Activated gamma-delta T cell (primary cell): ENCODE measurements around the gene KRTAP29-1.
"Not testable (repeated sequence)": the region's sequence is repeated elsewhere in the genome, so short reads cannot be mapped to it uniquely, and the experiment has no call there.

ENCODE experiments used
- DNase-seq: peaks from one replicate; lab custom pipeline; 2025; lab: John Stamatoyannopoulos, UW
- total RNA-seq, 2 donors: gene quantifications; one replicate each; lab custom pipeline; 2026; lab: John Stamatoyannopoulos, UW

The KRTAP29-1 gene
- 0.04 to 0.05 reads per million in 2 donors for total RNA-seq

DNA sequence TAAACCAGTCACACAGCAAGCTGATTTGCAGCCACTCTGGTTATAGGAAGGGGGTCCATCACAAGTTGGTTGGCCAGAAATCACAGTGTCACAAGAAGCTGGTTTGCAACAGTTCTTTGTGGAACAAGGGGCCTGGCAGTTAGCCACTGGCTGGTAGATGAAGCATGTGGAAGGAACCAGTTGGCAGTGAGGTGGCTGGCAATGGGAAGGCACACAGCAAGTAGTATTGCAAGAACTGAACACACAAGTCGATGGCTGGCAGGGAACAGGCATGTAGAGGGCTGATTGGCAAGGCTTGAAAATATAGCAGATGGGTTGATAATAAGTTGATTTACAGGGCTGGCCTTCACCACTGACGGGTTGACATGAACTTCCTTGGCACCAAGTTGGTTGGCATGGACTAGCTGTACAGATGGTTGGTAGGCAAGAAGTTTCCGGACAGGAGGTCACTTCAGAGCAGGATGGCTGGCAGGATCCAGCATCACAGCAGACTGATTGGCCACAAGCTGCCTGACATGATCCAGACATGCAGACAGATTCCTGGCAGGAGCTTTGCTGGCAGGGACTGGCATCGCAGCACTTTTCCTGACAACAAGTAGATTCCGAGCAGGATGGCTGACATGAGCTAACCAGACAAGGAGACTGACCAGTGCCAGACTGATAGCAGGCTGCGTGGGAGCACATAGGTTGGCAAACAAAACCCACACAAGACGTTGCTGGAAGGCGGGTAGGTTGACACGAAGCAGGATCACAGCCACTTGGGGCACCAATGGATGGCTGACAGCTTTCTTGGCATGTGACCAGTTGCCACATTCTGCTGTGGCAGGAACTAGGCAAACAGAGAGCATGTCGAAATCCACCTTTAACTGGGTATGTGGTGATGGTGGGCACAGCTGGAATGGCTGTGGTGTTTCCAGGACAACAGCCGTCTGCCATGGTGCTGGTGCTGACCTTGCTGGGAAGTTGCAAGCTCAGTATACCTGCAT lies at the start of gene KRTAP29-1:
KRTAP29-1 (minus strand) TSS at position 936 of the 986 bp plus-strand sequence; CDS start at position 936, 0 bp downstream.
- no peak for DNase-seq

DNA sequence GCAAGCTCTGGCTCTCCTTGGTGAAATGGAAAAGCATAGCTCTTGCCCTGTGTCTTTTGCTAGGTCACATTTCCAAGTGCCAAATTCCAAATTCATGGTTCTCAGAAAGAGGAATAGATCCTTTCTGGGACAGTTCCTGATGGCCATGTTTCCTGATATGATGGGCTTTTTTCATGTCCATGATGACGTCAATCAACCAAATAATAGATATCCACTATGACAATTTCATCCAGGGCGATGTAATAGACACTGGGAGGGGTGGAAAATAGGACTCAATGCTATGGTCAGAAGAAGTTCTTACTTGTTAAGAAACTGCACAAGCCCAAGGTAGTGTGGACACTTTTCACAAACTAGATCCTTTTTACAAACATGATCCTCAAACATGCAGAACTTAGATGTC lies 48.5 kb upstream of the KRTAP29-1 start:
- no peak for DNase-seq

DNA sequence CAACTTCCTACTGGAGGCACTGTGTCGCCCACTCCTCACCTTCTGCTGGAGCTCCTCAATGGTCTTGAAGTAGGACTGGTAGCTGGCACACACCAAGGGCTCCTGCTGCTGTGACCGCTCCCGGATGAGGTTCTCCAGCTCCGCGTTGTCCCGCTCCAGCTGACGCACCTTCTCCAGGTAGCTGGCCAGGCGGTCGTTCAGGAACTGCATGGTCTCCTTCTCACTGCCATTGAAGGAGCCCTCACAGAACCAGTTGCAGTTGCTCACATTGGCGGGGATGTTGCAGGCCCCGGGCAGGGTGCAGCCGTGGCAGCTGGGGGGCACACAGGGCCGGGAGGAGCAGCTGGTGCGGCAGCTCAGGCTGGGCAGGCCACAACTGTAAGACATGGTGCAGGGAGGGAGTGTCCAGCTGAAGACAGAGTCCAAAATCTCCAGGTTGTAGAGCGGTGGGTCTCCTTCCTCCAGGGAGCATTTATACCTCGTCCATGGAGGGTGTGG lies 47.8 kb upstream of the KRTAP29-1 start, which contains the start of gene KRT33A:
KRT33A (minus strand) TSS at position 448 of the 498 bp plus-strand sequence; CDS start at position 387, 61 bp downstream.
- DNase-seq: not testable (repeated sequence)

- DNase-seq: no peak
Observed at GRCh38 chr17:41347869-41348760, 45.5 kb upstream of the KRTAP29-1 start.

DNA sequence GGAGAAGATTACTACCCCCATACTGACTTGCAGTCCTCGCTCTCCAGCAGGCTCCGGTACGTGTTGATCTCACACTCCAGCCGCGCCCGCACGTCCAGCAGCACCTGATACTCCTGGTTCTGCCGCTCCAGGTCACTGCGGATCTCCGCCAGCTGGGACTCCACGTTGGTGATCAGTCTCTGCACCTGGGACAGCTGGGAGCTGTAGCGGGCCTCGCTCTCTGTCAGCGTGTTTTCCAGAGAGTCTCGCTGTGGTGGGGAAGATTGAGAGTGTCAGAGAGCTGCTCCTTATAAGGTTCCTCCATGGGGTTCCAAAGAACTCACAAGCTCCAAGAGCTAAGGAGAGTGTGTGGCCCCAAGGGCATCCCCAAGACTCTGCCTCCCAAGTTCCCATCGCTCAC lies 43.8 kb upstream of the KRTAP29-1 start:
- DNase-seq: not testable (repeated sequence)

- DNase-seq: no peak
Observed at GRCh38 chr17:41345992-41346391, 43.3 kb upstream of the KRTAP29-1 start.

GRCh38 chr17:41343029-41343428 lies 40.4 kb upstream of the KRTAP29-1 start:
- DNase-seq: no peak

GRCh38 chr17:41340934-41341861 lies 38.5 kb upstream of the KRTAP29-1 start:
- DNase-seq: no peak

DNA sequence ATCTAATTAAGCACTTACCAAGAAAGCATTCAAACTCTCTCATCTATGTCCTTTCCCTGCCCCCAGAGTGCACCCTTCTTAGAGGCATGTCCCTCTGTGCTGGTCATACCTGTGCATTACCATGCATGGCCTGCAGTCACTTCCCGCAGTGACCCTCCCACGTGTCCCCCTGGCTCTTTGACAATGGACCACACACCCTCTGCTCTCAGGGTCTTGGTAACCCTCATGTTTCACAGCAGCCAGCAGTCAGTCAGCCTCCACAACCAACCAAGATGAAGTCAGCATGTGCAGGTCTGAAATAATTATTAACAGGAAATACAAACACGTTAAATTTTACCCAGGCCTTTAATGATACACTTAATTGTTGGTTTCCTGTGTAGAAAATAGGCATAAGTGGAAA lies 37.8 kb upstream of the KRTAP29-1 start:
- no peak for DNase-seq

DNA sequence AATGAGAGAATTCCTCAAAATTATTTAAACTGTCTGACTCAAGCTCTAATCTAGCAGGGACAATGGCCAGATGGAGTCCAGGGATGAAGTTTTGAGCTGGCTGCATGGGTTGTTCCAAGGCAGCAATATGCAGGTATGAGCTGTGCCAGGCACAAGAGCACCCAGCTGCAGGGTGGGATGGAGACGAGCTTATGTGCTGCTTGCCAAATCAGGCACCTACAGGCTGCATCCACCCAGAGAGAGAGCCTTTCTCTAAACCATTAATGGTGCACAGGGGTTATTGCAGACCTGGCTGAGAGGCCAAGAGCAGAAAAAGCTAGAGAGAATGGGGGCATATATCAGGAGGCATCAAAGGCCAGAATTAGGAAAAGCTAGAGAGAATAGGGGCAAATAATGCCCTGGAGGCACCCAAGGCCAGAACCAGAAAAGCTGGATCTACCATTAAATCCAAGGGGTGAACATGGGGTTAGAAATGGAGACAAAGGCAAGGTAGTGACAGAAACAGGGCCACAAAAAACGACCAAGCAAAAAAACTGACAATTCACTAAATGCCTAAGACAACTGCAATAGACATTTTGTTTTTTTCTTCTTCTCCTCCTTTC lies 37.0 kb upstream of the KRTAP29-1 start:
- DNase-seq: no peak

DNA sequence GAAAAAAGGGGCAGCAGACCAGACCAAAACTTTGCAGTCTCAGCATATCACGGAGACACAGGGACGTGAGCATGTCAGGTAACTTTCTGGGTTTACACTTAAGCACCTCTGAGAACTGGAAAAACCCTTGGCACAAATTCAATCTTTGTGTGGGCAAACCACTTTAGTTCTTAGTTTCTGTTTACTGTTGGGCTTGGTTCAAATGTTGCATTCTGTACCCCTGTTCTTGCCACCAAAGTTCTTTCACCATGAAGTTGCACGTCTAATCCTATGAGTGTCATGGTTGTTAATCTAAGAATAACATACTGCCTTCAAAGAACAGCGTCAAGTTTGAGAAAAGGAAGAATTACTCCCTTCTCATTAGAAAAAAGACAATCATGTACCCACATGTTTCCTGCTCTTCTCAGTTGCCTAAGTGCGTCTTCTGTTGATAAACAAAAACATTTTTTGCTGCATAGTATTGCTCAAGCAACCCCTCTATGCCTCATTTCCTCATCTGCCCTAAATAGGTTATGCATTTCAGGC lies 36.4 kb upstream of the KRTAP29-1 start:
- DNase-seq: no peak

DNA sequence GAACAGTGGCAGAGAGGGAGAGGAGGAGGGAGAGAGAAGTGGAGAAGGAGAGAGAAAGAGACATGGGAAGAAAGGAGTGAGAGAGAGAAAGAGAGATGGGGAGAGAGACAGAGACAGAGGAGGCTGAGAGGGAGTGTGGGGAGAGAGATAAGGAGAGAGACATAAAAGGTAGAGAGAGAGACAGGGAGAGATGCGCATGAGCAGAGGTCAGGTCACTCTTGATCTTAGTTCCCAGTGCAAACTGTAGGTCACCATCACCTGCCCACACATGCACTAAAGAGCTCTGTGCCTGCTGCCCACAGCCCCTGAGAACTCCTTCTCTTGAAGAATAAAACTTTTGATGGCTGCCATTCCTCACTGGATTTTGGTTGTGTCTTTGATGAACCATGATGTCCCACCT lies 33.1 kb upstream of the KRTAP29-1 start:
- no peak for DNase-seq

DNA sequence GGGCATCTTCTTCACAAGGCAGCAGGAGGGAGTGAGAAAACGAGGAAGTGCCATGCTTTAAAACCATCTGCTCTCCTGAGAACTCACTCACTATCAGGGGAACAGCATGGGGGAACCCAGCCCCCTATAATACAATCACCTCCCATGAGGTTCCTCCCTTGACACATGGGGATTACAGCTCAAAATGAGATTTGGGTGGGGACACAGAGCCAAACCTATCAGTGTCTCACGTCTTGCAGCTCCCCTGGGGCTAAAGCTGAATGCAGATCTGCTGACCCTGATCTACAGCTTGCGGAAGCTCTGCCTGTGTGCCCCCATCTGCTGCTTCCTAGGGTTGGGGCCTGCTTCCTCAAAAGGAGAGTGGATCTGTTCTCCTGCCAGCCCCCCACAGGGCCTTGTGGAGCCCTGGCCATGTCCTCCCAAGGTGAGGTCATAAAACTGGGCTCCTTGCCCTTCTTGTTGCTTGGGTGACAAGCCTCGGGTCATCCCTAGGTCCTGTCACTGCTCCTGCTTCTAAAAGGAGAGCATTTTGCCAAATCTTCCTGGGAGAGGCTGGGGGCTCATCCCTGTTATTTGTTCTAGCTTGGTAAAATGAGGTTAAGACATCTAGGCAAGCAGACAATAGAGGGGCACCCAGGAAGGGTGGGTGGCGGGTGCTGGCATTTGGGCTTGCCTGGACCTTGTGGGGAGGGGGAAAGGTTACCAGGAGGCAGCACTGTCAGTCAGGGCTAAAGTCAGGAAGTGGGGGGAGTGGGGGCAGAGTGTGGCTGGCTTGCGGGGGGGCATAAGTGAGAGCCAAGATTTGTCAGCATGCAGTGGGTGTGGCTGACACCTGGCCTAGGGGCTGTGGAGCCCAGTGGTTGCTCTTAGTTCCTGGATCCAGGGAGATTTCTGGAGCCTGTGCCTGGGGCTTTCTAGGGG lies 32.0 kb upstream of the KRTAP29-1 start:
- DNase-seq: no peak

- DNase-seq: no peak
Observed at GRCh38 chr17:41333836-41334235, 31.2 kb upstream of the KRTAP29-1 start.

DNA sequence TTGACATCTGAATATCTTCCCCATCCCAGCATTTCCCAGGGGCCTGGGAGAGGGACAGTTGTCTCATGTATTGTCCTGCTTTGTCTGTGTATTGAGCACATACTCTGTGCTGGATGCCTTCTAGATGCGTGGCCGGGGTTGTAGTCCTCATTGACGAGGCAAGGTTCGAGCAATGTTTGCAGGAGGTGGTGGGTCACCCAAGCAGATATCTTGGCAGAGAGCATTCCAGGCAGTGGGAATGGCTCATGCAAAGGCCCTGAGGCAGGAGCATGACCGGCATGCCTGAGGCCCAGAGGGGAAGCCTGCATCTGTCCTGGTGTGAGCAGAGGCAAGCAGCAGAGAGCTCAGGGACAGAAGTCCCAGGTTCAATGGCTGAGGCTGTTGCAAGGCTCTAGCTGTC lies 30.4 kb upstream of the KRTAP29-1 start:
- DNase-seq: no peak

- no peak for DNase-seq
Observed at GRCh38 chr17:41332239-41332638, 29.6 kb upstream of the KRTAP29-1 start.

DNA sequence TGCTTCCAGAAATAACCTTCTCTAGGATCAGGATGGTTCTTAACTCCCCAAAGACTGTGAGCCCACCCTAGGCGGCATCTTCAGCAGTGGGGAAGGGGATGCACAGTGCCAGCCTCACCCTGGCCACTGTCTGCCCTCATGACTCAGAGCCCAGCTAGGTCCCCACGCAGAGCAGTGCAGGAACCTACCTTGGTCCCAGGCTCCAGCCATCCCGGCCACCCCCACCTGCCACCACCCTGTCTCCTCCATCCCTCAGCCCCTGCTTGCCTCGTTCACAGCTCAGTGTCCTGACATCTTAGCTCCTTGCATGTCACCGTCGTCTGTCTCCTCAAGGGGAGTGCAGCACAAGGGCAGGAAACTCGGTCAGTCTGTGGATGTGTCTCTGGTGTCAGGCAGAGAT lies 29.0 kb upstream of the KRTAP29-1 start:
- no peak for DNase-seq

- DNase-seq: no peak
Observed at GRCh38 chr17:41329279-41329948, 26.8 kb upstream of the KRTAP29-1 start.

- no peak for DNase-seq
Observed at GRCh38 chr17:41328207-41328606, 25.6 kb upstream of the KRTAP29-1 start.
